WTC11 (cell line): Measurements from ENCODE around the gene SETD1A. TPM values are rescaled to one million over a fixed set of nuclear protein-coding genes. Genes with fewer than 3 reads are reported as not detected.

ENCODE experiments used
- ATAC-seq: fragments of 200-7000 bp; cut with Tn5 transposase; 2 replicates; pipeline ENCODE4 v1.10.0; 2021; ENCODE audit warnings: mild to moderate bottlenecking, moderate library complexity
- CTCF ChIA-PET: fragments of 300-600 bp; sonication (Branson Sonifier 250); formaldehyde crosslinking; loops from one replicate; lab custom pipeline; 2021; ENCODE audit warnings: antibody characterized with exemption; lab: Charles Lee
- POLR2A ChIA-PET: fragments of 350-600 bp; sonication (Branson Sonifier 250); formaldehyde crosslinking; loops from one replicate; lab custom pipeline; 2021; ENCODE audit warnings: antibody characterized with exemption; lab: Charles Lee
- DNase-seq: peaks from one replicate; pipeline ENCODE4 v3.0.0; 2021; ENCODE audit warnings: low spot score
- H3K27ac Mint-ChIP-seq: 2 replicates; pipeline ENCODE4 v1.8.0; 2021; ENCODE audit warnings: mixed read lengths
- H3K27me3 Mint-ChIP-seq: 2 replicates; pipeline ENCODE4 v1.8.0; 2021; ENCODE audit warnings: low read depth, mild to moderate bottlenecking, moderate library complexity, mixed read lengths
- H3K36me3 Mint-ChIP-seq: 2 replicates; pipeline ENCODE4 v1.8.0; 2021; ENCODE audit warnings: mixed read lengths
- H3K4me1 Mint-ChIP-seq: 2 replicates; pipeline ENCODE4 v1.8.0; 2022; ENCODE audit warnings: mixed read lengths
- H3K4me3 Mint-ChIP-seq: 2 replicates; pipeline ENCODE4 v1.8.0; 2021; ENCODE audit warnings: mild to moderate bottlenecking, moderate library complexity, mixed read lengths
- H3K9me3 Mint-ChIP-seq: 2 replicates; pipeline ENCODE4 v1.8.0; 2021; ENCODE audit warnings: mixed read lengths
- ATF1 ChIP-seq: sonication (generic); formaldehyde crosslinking; IDR thresholded peaks from 2 replicates; pipeline ENCODE4 v1.8.1; 2023; ENCODE audit warnings: mild to moderate bottlenecking, moderate library complexity, missing genetic modification reagents
- CBFB ChIP-seq: sonication (generic); formaldehyde crosslinking; IDR thresholded peaks from 2 replicates; pipeline ENCODE4 v1.8.1; 2022; ENCODE audit warnings: mild to moderate bottlenecking, low read depth, missing genetic modification reagents
- ELF4 ChIP-seq: sonication (generic); formaldehyde crosslinking; IDR thresholded peaks from 2 replicates; pipeline ENCODE4 v1.8.1; 2022; ENCODE audit warnings: low read depth, mild to moderate bottlenecking, moderate library complexity, missing genetic modification reagents
- EMX1 ChIP-seq: fragments of 250-450 bp; sonication (Bioruptor Pico); IDR thresholded peaks from 2 replicates; pipeline ENCODE4 v1.8.0; 2021; ENCODE audit warnings: mild to moderate bottlenecking
- ESRRA ChIP-seq: sonication (generic); formaldehyde crosslinking; IDR thresholded peaks from 2 replicates; pipeline ENCODE4 v1.8.1; 2022; ENCODE audit warnings: mild to moderate bottlenecking, missing genetic modification reagents, borderline replicate concordance
- GABPB1 ChIP-seq: sonication (generic); formaldehyde crosslinking; IDR thresholded peaks from 2 replicates; pipeline ENCODE4 v1.8.1; 2023; ENCODE audit warnings: mild to moderate bottlenecking, missing genetic modification reagents
- GTF2I ChIP-seq: fragments of 250-450 bp; sonication (Bioruptor Pico); conservative IDR thresholded peaks from 2 replicates; pipeline ENCODE4 v1.4.0; 2021; ENCODE audit warnings: mild to moderate bottlenecking
- MYBL2 ChIP-seq: sonication (generic); formaldehyde crosslinking; IDR thresholded peaks from 2 replicates; pipeline ENCODE4 v1.8.1; 2023; ENCODE audit warnings: mild to moderate bottlenecking, moderate library complexity, missing genetic modification reagents
- NFYB ChIP-seq: sonication (generic); formaldehyde crosslinking; conservative IDR thresholded peaks from 2 replicates; pipeline ENCODE4 v1.8.0; 2022; ENCODE audit warnings: low read depth, missing genetic modification reagents
- PRRX2 ChIP-seq: fragments of 250-450 bp; sonication (Bioruptor Pico); IDR thresholded peaks from 2 replicates; pipeline ENCODE4 v1.8.0; 2021; ENCODE audit warnings: mild to moderate bottlenecking
- TEAD1 ChIP-seq: sonication (generic); formaldehyde crosslinking; IDR thresholded peaks from 2 replicates; pipeline ENCODE4 v1.8.0; 2022; ENCODE audit warnings: mild to moderate bottlenecking, missing genetic modification reagents
- ZBTB21 ChIP-seq: sonication (generic); formaldehyde crosslinking; IDR thresholded peaks from 2 replicates; pipeline ENCODE4 v1.8.1; 2023; ENCODE audit warnings: mild to moderate bottlenecking, missing genetic modification reagents, borderline replicate concordance
- ZNF138 ChIP-seq: sonication (generic); formaldehyde crosslinking; conservative IDR thresholded peaks from 2 replicates; pipeline ENCODE4 v1.8.1; 2022; ENCODE audit warnings: mild to moderate bottlenecking, moderate library complexity, missing genetic modification reagents
- ZNF317 ChIP-seq: sonication (generic); formaldehyde crosslinking; IDR thresholded peaks from 2 replicates; pipeline ENCODE4 v1.8.1; 2023; ENCODE audit warnings: low read depth, mild to moderate bottlenecking, moderate library complexity, missing genetic modification reagents, borderline replicate concordance
- ZNF423 ChIP-seq: fragments of 250-450 bp; sonication (Bioruptor Pico); IDR thresholded peaks from 2 replicates; pipeline ENCODE4 v2.1.2; 2022; ENCODE audit warnings: mild to moderate bottlenecking, moderate library complexity
- total RNA-seq: library from RNA; stranded (reverse); gene quantifications from 3 replicates; pipeline ENCODE4 v1.2.3, GENCODE V29; 2021
- TF ChIP-seq, protein P1 (sequence below): fragments of 250-450 bp; sonication (Bioruptor Pico); IDR thresholded peaks from 2 replicates; pipeline ENCODE4 v1.9.0; 2021; ENCODE audit warnings: moderate library complexity, mild to moderate bottlenecking, inconsistent platforms, borderline replicate concordance
- TF ChIP-seq, protein P2 (sequence below): sonication (generic); formaldehyde crosslinking; IDR thresholded peaks from 2 replicates; pipeline ENCODE4 v1.8.1; 2023; ENCODE audit warnings: mild to moderate bottlenecking, missing genetic modification reagents, moderate library complexity
- TF ChIP-seq, protein P3 (sequence below): sonication (generic); formaldehyde crosslinking; IDR thresholded peaks from 2 replicates; pipeline ENCODE4 v1.8.1; 2022; ENCODE audit warnings: mild to moderate bottlenecking, missing genetic modification reagents, moderate library complexity, borderline replicate concordance
- TF ChIP-seq, protein P4 (sequence below): sonication (generic); formaldehyde crosslinking; IDR thresholded peaks from 2 replicates; pipeline ENCODE4 v1.8.0; 2023; ENCODE audit warnings: missing genetic modification reagents
- TF ChIP-seq, protein P5 (sequence below): sonication (generic); formaldehyde crosslinking; IDR thresholded peaks from 2 replicates; pipeline ENCODE4 v1.8.1; 2023; ENCODE audit warnings: mild to moderate bottlenecking, missing genetic modification reagents
- TF ChIP-seq, protein P6 (sequence below): sonication (generic); formaldehyde crosslinking; IDR thresholded peaks from 2 replicates; pipeline ENCODE4 v1.8.1; 2023; ENCODE audit warnings: mild to moderate bottlenecking, missing genetic modification reagents, moderate library complexity
- TF ChIP-seq, protein P7 (sequence below): sonication (generic); formaldehyde crosslinking; IDR thresholded peaks from 2 replicates; pipeline ENCODE4 v1.8.0; 2022; ENCODE audit warnings: mild to moderate bottlenecking, missing genetic modification reagents
- TF ChIP-seq, protein P8 (sequence below): fragments of 250-450 bp; sonication (Bioruptor Pico); conservative IDR thresholded peaks from 2 replicates; pipeline ENCODE4 v1.9.0; 2021; ENCODE audit warnings: mild to moderate bottlenecking

The SETD1A gene
- total RNA-seq, 1 experiment from 2014 or later, result 31.1 TPM

DNA sequence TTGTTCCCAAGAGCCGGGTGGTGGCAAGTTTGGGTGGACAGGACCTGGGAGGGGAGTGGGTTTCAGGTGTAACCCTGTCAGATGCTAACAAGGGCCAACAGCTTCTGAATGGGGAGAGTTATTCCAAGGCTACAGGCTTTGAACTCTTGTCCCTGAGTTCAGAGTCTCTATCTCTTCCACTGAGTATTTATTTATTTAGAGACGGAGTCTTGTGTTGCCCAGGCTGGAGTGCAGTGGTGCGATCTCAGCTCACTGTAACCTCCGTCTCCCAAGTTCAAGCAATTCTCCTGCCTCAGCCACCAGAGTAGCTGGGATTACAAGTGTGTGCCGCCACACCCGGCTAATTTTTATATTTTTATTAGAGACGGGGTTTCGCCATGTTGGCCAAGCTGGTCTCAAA is 2.6 kb upstream of the SETD1A start (continued):
- TF ChIP-seq, protein P1, sequence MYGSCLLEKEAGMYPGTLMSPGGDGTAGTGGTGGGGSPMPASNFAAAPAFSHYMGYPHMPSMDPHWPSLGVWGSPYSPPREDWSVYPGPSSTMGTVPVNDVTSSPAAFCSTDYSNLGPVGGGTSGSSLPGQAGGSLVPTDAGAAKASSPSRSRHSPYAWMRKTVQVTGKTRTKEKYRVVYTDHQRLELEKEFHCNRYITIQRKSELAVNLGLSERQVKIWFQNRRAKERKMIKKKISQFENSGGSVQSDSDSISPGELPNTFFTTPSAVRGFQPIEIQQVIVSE (CRISPR knock-in tag), result no peak
- TF ChIP-seq ATF1 (CRISPR knock-in tag) (no peak), ELF4 (CRISPR knock-in tag) (no peak), ESRRA (CRISPR knock-in tag) (no peak)
- TF ChIP-seq, protein P2, sequence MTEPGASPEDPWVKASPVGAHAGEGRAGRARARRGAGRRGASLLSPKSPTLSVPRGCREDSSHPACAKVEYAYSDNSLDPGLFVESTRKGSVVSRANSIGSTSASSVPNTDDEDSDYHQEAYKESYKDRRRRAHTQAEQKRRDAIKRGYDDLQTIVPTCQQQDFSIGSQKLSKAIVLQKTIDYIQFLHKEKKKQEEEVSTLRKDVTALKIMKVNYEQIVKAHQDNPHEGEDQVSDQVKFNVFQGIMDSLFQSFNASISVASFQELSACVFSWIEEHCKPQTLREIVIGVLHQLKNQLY, result no peak
- TF ChIP-seq, all 79 proteins: peak for 0

DNA sequence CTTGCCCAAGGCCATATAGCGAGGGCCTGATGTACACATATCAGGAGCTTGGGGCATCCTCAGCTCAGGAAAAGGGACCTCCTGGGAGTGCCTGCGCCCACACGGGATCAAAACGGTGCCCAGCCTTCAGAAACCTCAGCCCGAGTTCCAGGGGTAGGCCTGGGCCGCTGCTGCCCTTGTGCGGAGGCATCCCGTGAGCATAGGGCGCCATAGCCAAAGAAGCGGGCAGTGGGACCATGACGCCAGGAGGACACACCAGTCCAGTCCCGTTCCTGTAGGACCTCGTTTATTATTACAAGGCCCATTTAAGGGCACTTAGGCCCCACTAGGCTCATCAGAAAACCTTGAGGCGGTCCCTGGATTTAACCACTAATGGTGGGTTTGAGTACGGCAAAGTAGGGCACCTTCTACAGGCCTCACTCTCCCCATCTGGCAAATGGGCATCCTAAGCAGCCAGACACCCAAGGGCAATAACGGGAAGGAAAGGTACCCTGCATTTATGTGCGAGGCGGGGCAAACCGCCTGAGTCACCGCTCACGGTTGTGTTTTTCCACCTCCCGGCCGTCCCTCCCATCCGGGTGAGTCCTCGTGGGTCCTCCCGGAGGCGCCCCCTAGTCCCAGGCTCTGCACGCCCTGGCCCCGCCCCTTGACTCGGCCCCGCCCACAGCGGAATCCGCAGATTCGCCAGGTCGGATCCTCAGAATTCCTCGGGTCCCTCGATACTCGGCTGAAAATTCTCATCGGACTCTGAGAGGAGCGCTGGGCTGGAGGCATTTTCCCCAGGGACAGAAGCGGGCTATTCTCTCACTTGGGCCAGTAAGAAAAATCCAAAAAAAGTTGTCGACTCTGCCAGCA is 726 bp upstream of the SETD1A start:
- POLR2A ChIA-PET, result interaction anchor here (0.5 to 0.7 kb wide), 2 partner anchors 29 to 150 kb away, joined by 3 read pairs; partner anchors contain the start of gene HSD3B7
- Mint-ChIP-seq H3K9me3 (no peaks in the 10 kb centered on the region), H3K27ac (peak overlapping the region; percentile 100), H3K4me1 (peaks cover 12% of the 10 kb centered on the region), H3K27me3 (peaks cover 3% of the 10 kb centered on the region; the same call in 1 of the 2 replicates), H3K36me3 (peaks cover 33% of the 10 kb centered on the region), H3K4me3 (peak overlapping the region; percentile 95)
- ATAC-seq (peak; percentile 57), DNase-seq (peak; percentile 86)
- CTCF ChIA-PET, result interaction anchor here (0.7 to 1.3 kb wide), 2 partner anchors 15 to 28 kb away, joined by 4 read pairs; no protein-coding TSS in a partner anchor
- no peak; the same call in 1 of the 2 replicates for TF ChIP-seq GABPB1 (CRISPR knock-in tag)
- TF ChIP-seq EMX1 (CRISPR knock-in tag), result 0 out of 2 replicates have a peak, but pooled peaks have one; percentile 32
- no peak for TF ChIP-seq ZNF423
- TF ChIP-seq, protein P3, sequence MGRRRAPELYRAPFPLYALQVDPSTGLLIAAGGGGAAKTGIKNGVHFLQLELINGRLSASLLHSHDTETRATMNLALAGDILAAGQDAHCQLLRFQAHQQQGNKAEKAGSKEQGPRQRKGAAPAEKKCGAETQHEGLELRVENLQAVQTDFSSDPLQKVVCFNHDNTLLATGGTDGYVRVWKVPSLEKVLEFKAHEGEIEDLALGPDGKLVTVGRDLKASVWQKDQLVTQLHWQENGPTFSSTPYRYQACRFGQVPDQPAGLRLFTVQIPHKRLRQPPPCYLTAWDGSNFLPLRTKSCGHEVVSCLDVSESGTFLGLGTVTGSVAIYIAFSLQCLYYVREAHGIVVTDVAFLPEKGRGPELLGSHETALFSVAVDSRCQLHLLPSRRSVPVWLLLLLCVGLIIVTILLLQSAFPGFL (CRISPR knock-in tag), result no peak
- TF ChIP-seq CBFB (CRISPR knock-in tag), result no peak
- peak; percentile 99 for TF ChIP-seq GTF2I (CRISPR knock-in tag)
- TF ChIP-seq, protein P4, sequence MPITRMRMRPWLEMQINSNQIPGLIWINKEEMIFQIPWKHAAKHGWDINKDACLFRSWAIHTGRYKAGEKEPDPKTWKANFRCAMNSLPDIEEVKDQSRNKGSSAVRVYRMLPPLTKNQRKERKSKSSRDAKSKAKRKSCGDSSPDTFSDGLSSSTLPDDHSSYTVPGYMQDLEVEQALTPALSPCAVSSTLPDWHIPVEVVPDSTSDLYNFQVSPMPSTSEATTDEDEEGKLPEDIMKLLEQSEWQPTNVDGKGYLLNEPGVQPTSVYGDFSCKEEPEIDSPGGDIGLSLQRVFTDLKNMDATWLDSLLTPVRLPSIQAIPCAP, result no peak
- no peak for TF ChIP-seq ZNF138 (CRISPR knock-in tag)
- TF ChIP-seq NFYB (CRISPR knock-in tag), result no peak
- TF ChIP-seq PRRX2 (CRISPR knock-in tag), result no peak; the same call in 1 of the 2 replicates
- TF ChIP-seq, protein P5, sequence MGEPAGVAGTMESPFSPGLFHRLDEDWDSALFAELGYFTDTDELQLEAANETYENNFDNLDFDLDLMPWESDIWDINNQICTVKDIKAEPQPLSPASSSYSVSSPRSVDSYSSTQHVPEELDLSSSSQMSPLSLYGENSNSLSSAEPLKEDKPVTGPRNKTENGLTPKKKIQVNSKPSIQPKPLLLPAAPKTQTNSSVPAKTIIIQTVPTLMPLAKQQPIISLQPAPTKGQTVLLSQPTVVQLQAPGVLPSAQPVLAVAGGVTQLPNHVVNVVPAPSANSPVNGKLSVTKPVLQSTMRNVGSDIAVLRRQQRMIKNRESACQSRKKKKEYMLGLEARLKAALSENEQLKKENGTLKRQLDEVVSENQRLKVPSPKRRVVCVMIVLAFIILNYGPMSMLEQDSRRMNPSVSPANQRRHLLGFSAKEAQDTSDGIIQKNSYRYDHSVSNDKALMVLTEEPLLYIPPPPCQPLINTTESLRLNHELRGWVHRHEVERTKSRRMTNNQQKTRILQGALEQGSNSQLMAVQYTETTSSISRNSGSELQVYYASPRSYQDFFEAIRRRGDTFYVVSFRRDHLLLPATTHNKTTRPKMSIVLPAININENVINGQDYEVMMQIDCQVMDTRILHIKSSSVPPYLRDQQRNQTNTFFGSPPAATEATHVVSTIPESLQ (CRISPR knock-in tag), result no peak
- TF ChIP-seq, protein P6, sequence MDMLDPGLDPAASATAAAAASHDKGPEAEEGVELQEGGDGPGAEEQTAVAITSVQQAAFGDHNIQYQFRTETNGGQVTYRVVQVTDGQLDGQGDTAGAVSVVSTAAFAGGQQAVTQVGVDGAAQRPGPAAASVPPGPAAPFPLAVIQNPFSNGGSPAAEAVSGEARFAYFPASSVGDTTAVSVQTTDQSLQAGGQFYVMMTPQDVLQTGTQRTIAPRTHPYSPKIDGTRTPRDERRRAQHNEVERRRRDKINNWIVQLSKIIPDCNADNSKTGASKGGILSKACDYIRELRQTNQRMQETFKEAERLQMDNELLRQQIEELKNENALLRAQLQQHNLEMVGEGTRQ (CRISPR knock-in tag), result no peak
- TF ChIP-seq, protein P7, sequence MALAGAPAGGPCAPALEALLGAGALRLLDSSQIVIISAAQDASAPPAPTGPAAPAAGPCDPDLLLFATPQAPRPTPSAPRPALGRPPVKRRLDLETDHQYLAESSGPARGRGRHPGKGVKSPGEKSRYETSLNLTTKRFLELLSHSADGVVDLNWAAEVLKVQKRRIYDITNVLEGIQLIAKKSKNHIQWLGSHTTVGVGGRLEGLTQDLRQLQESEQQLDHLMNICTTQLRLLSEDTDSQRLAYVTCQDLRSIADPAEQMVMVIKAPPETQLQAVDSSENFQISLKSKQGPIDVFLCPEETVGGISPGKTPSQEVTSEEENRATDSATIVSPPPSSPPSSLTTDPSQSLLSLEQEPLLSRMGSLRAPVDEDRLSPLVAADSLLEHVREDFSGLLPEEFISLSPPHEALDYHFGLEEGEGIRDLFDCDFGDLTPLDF, result no peak
- TF ChIP-seq ZBTB21 (CRISPR knock-in tag), result no peak
- TF ChIP-seq MYBL2 (CRISPR knock-in tag), result no peak; the same call in 1 of the 2 replicates
- no peak for TF ChIP-seq TEAD1 (CRISPR knock-in tag)
- TF ChIP-seq, protein P8, sequence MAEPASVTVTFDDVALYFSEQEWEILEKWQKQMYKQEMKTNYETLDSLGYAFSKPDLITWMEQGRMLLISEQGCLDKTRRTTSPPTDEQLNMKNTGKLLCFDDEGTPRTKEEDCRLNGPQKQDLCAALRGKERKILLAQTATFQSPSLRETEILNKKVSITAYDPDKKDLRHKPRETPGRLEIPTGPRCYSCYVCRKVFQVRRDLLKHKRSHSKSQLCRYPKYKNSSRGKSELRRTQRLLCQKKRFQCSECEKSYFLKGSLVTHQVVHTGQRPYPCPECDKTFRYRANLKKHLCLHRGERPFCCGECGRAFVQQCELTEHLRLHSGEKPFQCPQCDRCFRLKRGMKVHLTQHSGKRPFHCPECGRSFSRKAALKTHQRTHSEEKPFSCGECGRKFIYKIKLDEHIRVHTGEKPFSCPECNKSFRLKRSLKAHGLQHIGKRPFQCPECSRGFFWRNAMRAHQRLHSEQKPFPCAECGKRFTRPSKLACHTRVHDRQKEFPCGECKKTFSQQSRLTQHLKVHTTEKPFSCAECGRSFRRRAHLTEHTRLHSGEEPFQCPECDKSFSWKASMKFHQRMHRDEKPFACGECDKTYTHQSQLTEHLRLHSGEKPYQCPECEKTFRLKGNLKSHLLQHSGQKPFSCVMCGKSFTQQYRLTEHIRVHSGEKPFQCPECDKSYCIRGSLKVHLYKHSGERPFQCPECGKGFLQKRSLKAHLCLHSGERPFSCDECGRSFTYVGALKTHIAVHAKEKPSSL (CRISPR knock-in tag), result no peak
- TF ChIP-seq ZNF317 (CRISPR knock-in tag), result no peak
